ENCODE measurements around the gene REXO1.

Gene REXO1

DNA sequence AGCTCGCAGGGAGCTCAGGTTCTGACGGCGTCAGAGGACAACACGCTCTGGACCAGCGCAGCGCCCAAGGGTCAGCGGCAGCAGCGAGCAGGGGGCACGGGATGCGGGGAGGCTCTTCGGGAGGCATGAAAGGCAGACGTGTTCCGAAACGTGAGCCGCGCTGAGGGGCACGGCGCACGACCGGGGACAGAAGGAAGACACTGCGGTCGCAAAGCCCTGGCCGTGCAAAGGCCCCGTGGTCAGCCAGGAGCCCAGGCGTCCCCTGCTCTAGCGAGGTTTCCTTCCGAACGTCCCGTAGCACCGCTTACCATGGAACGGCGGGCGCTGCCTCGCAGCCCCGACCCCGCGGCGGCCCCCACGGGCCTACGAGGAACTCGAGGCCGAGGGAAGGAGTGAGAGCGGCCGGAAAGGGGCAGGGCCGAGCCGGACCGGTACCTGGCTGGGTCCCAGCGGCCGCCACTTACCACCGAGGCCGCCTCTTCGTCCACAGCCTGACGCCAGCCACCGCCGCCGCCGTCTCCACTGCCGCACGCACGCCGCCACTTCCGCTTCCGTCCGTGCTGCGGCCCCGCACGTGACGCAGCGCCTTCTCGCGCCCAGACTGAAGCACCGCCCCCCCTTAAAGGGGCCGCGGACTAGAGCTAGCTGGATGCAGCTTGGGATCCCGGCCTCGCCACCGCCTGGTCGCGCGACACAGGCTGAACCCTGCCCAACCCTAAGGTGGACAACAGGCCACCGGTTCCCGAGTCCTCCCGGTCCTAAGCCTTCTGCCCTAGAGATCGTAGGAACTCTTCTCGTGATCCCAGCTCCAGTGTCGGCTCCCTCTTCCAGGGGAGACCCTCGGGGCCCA lies 27.6 kb upstream of the REXO1 start (continued):
- TF ChIP-seq, protein P1, sequence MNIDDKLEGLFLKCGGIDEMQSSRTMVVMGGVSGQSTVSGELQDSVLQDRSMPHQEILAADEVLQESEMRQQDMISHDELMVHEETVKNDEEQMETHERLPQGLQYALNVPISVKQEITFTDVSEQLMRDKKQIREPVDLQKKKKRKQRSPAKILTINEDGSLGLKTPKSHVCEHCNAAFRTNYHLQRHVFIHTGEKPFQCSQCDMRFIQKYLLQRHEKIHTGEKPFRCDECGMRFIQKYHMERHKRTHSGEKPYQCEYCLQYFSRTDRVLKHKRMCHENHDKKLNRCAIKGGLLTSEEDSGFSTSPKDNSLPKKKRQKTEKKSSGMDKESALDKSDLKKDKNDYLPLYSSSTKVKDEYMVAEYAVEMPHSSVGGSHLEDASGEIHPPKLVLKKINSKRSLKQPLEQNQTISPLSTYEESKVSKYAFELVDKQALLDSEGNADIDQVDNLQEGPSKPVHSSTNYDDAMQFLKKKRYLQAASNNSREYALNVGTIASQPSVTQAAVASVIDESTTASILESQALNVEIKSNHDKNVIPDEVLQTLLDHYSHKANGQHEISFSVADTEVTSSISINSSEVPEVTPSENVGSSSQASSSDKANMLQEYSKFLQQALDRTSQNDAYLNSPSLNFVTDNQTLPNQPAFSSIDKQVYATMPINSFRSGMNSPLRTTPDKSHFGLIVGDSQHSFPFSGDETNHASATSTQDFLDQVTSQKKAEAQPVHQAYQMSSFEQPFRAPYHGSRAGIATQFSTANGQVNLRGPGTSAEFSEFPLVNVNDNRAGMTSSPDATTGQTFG (tag by site-specific recombination; IDR thresholded peaks at IDR 0.05; ENCODE audit: borderline replicate concordance) = no peak
- TF ChIP-seq ZNF202 (tag by site-specific recombination; IDR thresholded peaks at IDR 0.05; ENCODE audit: borderline replicate concordance) (no peak), BCL11B (tag by site-specific recombination; IDR thresholded peaks at IDR 0.05; ENCODE audit: low read depth) (no peak), ZSCAN16 (tag by site-specific recombination; IDR thresholded peaks at IDR 0.05) (no peak), ZFP3 (tag by site-specific recombination; IDR thresholded peaks at IDR 0.05; ENCODE audit: low read depth) (no peak), SP3 (tag by site-specific recombination; IDR thresholded peaks at IDR 0.05) (peak; percentile 81), ZNF394 (tag by site-specific recombination; IDR thresholded peaks at IDR 0.05; ENCODE audit: borderline replicate concordance) (no peak), ZNF521 (tag by site-specific recombination; IDR thresholded peaks at IDR 0.05) (no peak), ZNF140 (tag by site-specific recombination; IDR thresholded peaks at IDR 0.05) (no peak), YY1 (tag by site-specific recombination; IDR thresholded peaks at IDR 0.05) (no peak), KLF1 (tag by site-specific recombination; IDR thresholded peaks at IDR 0.05) (peak; percentile 49), ZNF571 (tag by site-specific recombination; IDR thresholded peaks at IDR 0.05) (no peak), ZNF549 (tag by site-specific recombination; IDR thresholded peaks at IDR 0.05) (no peak)
- TF ChIP-seq, protein P2, sequence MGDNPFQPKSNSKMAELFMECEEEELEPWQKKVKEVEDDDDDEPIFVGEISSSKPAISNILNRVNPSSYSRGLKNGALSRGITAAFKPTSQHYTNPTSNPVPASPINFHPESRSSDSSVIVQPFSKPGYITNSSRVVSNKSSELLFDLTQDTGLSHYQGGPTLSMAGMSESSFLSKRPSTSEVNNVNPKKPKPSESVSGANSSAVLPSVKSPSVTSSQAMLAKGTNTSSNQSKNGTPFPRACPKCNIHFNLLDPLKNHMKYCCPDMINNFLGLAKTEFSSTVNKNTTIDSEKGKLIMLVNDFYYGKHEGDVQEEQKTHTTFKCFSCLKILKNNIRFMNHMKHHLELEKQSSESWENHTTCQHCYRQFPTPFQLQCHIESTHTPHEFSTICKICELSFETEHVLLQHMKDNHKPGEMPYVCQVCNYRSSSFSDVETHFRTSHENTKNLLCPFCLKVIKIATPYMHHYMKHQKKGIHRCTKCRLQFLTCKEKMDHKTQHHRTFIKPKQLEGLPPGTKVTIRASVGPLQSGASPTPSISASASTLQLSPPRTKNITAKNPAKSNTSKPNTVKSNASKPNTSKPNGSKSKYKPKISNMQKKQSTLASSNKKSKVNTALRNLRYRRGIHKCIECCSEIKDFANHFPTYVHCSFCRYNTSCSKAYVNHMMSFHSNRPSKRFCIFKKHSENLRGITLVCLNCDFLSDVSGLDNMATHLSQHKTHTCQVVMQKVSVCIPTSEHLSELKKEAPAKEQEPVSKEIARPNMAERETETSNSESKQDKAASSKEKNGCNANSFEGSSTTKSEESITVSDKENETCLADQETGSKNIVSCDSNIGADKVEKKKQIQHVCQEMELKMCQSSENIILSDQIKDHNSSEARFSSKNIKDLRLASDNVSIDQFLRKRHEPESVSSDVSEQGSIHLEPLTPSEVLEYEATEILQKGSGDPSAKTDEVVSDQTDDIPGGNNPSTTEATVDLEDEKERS (tag by site-specific recombination; IDR thresholded peaks at IDR 0.05) = no peak
- TF ChIP-seq, protein P3, sequence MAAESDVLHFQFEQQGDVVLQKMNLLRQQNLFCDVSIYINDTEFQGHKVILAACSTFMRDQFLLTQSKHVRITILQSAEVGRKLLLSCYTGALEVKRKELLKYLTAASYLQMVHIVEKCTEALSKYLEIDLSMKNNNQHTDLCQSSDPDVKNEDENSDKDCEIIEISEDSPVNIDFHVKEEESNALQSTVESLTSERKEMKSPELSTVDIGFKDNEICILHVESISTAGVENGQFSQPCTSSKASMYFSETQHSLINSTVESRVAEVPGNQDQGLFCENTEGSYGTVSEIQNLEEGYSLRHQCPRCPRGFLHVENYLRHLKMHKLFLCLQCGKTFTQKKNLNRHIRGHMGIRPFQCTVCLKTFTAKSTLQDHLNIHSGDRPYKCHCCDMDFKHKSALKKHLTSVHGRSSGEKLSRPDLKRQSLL (tag by site-specific recombination; IDR thresholded peaks at IDR 0.05) = peak; percentile 12; the same call in 1 of the 2 replicates
- TF ChIP-seq, protein P4, sequence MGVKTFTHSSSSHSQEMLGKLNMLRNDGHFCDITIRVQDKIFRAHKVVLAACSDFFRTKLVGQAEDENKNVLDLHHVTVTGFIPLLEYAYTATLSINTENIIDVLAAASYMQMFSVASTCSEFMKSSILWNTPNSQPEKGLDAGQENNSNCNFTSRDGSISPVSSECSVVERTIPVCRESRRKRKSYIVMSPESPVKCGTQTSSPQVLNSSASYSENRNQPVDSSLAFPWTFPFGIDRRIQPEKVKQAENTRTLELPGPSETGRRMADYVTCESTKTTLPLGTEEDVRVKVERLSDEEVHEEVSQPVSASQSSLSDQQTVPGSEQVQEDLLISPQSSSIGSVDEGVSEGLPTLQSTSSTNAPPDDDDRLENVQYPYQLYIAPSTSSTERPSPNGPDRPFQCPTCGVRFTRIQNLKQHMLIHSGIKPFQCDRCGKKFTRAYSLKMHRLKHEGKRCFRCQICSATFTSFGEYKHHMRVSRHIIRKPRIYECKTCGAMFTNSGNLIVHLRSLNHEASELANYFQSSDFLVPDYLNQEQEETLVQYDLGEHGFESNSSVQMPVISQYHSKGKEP (tag by site-specific recombination; IDR thresholded peaks at IDR 0.05) = no peak
- TF ChIP-seq, protein P5, sequence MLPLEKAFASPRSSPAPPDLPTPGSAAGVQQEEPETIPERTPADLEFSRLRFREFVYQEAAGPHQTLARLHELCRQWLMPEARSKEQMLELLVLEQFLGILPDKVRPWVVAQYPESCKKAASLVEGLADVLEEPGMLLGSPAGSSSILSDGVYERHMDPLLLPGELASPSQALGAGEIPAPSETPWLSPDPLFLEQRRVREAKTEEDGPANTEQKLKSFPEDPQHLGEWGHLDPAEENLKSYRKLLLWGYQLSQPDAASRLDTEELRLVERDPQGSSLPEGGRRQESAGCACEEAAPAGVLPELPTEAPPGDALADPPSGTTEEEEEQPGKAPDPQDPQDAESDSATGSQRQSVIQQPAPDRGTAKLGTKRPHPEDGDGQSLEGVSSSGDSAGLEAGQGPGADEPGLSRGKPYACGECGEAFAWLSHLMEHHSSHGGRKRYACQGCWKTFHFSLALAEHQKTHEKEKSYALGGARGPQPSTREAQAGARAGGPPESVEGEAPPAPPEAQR (tag by site-specific recombination; IDR thresholded peaks at IDR 0.05) = no peak
- TF ChIP-seq, protein P6, sequence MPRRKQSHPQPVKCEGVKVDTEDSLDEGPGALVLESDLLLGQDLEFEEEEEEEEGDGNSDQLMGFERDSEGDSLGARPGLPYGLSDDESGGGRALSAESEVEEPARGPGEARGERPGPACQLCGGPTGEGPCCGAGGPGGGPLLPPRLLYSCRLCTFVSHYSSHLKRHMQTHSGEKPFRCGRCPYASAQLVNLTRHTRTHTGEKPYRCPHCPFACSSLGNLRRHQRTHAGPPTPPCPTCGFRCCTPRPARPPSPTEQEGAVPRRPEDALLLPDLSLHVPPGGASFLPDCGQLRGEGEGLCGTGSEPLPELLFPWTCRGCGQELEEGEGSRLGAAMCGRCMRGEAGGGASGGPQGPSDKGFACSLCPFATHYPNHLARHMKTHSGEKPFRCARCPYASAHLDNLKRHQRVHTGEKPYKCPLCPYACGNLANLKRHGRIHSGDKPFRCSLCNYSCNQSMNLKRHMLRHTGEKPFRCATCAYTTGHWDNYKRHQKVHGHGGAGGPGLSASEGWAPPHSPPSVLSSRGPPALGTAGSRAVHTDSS (tag by site-specific recombination; IDR thresholded peaks at IDR 0.05) = no peak
- TF ChIP-seq, protein P7, sequence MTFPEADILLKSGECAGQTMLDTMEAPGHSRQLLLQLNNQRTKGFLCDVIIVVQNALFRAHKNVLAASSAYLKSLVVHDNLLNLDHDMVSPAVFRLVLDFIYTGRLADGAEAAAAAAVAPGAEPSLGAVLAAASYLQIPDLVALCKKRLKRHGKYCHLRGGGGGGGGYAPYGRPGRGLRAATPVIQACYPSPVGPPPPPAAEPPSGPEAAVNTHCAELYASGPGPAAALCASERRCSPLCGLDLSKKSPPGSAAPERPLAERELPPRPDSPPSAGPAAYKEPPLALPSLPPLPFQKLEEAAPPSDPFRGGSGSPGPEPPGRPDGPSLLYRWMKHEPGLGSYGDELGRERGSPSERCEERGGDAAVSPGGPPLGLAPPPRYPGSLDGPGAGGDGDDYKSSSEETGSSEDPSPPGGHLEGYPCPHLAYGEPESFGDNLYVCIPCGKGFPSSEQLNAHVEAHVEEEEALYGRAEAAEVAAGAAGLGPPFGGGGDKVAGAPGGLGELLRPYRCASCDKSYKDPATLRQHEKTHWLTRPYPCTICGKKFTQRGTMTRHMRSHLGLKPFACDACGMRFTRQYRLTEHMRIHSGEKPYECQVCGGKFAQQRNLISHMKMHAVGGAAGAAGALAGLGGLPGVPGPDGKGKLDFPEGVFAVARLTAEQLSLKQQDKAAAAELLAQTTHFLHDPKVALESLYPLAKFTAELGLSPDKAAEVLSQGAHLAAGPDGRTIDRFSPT (tag by site-specific recombination; IDR thresholded peaks at IDR 0.05) = no peak
- TF ChIP-seq, protein P8, sequence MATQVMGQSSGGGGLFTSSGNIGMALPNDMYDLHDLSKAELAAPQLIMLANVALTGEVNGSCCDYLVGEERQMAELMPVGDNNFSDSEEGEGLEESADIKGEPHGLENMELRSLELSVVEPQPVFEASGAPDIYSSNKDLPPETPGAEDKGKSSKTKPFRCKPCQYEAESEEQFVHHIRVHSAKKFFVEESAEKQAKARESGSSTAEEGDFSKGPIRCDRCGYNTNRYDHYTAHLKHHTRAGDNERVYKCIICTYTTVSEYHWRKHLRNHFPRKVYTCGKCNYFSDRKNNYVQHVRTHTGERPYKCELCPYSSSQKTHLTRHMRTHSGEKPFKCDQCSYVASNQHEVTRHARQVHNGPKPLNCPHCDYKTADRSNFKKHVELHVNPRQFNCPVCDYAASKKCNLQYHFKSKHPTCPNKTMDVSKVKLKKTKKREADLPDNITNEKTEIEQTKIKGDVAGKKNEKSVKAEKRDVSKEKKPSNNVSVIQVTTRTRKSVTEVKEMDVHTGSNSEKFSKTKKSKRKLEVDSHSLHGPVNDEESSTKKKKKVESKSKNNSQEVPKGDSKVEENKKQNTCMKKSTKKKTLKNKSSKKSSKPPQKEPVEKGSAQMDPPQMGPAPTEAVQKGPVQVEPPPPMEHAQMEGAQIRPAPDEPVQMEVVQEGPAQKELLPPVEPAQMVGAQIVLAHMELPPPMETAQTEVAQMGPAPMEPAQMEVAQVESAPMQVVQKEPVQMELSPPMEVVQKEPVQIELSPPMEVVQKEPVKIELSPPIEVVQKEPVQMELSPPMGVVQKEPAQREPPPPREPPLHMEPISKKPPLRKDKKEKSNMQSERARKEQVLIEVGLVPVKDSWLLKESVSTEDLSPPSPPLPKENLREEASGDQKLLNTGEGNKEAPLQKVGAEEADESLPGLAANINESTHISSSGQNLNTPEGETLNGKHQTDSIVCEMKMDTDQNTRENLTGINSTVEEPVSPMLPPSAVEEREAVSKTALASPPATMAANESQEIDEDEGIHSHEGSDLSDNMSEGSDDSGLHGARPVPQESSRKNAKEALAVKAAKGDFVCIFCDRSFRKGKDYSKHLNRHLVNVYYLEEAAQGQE (tag by site-specific recombination; IDR thresholded peaks at IDR 0.05) = no peak

All from HEK293 (cell line).